HG03139 (cell line): ENCODE results near the gene PSMD11.
"Not testable (repeated sequence)": the region's sequence is repeated elsewhere in the genome, so short reads cannot be mapped to it uniquely, and the experiment has no call there.

Source experiments
- ATAC-seq: cut with Tn5 transposase; IDR thresholded peaks from one replicate; pipeline ENCODE4 v1.9.1; 2021; ENCODE audit not compliant: unreplicated experiment

The PSMD11 gene

DNA sequence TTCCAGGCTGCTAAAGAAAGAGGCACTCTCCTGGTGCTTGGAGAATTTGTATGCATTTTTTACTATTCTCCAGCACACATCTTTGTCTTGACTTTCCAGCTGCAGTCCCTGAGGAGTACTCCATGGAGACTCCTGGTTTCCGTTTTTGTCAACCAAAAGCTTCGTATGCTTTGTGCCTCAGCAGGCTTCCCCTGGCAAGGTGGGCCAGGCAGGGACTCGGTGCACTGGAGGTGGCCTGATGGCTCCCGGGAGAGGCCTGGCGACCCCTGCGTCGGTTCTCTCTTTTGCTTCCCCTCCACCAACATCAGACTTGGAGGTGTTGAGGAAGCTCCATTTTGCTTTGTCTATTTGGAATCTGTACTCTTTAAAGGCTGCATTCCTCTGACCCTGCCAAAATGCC is 66.2 kb downstream of the PSMD11 start:
- ATAC-seq: no peak

GRCh38 chr17:32512328-32512727 is 68.0 kb downstream of the PSMD11 start:
- no peak for ATAC-seq

DNA sequence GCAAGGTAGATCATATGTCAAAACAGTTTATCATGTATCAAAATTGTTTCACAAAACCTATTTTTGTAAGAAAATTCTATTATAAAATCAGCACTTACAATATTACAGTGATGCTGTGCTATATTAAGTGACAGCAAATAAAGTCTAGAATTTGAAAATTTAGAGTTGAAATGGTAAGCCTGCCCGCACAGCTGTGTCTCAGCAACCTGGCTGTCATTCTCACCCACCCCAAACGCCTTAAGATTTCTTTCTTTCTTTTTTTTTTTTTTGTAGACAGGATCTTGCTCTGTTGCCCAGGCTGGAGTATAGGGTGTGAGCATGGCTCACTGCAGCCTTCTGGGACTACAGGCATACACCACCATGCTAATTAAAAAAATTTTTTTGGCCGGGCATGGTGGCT is 69.3 kb downstream of the PSMD11 start:
- ATAC-seq: no peak

- ATAC-seq: no peak
Observed at GRCh38 chr17:32514606-32515005, 70.3 kb downstream of the PSMD11 start.

DNA sequence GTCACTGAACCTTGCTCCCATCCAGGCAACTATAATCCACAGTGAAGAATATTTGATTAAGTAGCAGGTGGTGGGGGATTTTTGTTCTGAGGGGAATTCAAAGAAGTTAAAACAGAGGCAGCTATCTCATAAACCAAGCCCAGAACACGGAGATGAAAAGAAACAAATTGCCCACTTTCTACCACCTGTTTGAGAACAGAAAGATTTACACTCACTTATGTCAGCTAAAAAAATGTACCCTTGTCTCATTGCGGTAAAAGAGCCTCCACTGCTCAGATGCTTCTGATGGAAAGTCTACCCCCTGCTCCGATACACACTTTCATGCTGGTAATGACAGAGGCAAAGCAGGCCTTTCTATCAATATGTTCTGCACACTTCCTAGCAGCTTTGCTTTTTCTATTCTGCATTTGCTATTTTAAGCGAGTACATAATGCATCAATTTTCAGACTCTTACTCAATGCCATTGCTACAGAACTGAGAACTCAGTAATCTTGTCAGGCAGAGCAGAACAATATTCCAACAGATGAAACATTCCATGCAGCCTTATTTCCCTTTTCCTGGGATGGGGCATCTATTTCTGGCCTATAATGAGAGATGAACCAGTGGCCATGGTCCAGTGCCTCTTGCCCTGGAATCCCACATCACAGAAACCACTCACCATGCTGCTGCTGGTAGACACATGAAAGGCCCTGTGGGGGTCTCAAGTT is 71.5 kb downstream of the PSMD11 start:
- no peak for ATAC-seq

DNA sequence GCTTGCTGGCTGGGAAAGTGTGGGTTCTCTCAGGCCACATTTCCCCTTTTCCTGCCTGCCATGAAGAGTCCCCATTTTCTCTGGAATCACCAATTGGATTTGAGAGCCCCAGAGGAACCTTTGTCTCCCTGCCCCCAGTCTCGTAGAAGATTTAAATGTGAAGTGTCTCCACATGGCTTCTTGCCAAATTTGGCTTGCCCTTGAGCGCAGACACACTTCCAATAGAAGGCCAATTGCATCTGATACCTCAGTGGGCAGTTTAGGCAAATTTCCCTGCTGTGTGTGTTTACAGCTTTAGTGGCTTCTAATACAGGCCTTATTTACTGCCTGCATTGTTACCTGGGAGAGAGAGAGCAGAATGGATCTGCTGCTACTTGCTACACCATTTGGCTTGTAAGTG is 72.1 kb downstream of the PSMD11 start:
- ATAC-seq: no peak

- no peak for ATAC-seq
Observed at GRCh38 chr17:32516940-32517701, 72.8 kb downstream of the PSMD11 start.

- ATAC-seq: no peak
Observed at GRCh38 chr17:32517982-32518381, 73.7 kb downstream of the PSMD11 start.

DNA sequence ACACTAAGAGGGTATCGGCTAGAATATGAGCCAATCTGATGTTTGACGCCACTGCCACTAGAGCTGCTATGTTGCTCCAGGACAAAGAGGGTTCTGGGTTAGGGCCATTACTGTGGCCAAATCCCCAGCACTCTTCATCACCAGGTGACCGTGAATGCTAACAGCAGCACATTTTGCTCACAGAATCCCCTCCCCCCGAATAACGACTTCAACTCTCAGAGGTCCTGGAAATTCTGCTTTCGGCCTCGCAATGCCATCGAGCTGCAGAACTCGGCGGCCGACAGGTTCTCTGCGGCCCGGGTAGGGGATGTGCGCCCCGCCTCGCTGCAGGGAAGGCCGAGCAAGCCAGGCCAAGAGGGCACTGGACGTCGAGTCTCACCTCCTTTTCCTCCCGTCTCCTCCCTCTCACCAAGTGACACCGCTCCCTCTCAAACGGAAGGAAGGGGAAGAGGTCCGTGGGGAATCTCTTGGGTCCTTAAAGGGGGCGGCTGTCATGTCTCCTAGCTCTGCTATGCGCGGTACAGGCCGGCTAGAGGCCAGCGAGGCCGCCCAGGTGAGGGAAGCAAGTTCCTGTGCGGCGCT is 74.4 kb downstream of the PSMD11 start:
- no peak for ATAC-seq

GRCh38 chr17:32519228-32520103 is 75.2 kb downstream of the PSMD11 start:
- ATAC-seq: no peak

GRCh38 chr17:32520104-32520701 is 75.9 kb downstream of the PSMD11 start:
- ATAC-seq: no peak

- no peak for ATAC-seq
Observed at GRCh38 chr17:32520737-32521404, 76.6 kb downstream of the PSMD11 start.

DNA sequence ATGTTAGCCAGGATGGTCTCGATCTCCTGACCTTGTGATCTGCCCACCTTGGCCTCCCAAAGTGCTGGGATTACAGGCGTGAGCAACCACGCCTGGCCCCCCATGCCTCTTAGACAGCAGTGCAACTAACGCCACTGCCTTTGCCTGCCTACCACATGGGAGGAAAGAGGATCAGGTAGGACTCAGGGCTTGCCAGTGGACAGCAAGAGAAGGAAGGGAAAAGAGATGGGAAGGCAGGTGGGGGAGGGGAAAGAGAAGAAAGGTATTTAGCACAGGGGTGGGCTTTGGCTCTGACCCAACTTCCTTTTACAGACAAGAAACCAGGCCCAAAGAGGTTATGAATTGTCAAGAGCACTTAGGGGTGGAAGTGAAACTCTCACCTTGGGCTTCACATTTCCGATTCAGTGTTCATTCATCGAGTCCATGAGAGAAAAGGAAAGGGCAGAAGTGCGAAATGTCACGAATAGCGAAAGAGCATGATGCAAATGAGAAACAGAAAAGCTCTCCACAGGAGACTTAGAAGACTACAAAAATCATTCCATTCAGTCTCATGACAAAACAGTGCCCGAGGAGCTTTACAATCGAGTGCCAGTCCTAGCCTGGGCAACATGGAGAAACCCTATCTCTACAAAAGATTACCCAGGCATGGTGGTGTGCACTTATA is 78.8 kb downstream of the PSMD11 start:
- ATAC-seq: peak; percentile 41

GRCh38 chr17:32523827-32524552 is 79.7 kb downstream of the PSMD11 start:
- ATAC-seq: no peak

DNA sequence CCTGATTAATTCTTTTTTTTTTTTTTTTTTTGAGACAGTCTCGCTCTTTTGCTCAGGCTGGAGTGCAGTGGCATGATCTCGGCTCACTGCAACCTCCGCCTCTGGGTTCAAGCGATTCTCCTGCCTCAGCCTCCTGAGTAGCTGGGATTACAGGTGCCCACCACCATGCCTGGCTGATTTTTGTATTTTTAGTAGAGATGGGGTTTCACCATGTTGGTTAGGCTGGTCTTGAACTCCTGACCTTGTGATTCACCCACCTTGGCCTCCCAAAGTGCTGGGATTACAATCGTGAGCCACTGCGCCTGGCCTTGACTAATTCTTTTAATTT is 80.2 kb downstream of the PSMD11 start:
- ATAC-seq: not testable (repeated sequence)

- ATAC-seq: no peak
Observed at GRCh38 chr17:32525122-32525521, 80.8 kb downstream of the PSMD11 start.

GRCh38 chr17:32527146-32527545 is 82.8 kb downstream of the PSMD11 start:
- ATAC-seq: no peak

DNA sequence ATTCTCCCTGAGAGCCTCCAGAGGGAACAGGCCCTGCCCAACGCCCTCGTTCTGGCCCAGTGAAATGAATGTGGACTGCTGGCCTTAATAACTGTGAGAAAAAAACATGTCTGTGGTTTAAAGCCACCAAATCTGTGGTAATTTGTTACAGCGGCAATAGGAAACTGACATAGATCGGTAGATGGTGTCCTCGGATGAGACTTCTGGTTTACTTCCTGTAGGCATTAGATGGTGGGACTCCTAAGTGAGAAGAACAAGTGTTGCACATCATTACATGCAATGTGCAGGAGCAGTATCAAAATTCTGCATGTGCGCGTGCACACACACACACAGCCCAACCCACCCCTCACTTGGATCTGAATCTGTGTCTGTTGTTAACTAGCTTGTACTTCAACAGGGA is 84.5 kb downstream of the PSMD11 start:
- no peak for ATAC-seq

DNA sequence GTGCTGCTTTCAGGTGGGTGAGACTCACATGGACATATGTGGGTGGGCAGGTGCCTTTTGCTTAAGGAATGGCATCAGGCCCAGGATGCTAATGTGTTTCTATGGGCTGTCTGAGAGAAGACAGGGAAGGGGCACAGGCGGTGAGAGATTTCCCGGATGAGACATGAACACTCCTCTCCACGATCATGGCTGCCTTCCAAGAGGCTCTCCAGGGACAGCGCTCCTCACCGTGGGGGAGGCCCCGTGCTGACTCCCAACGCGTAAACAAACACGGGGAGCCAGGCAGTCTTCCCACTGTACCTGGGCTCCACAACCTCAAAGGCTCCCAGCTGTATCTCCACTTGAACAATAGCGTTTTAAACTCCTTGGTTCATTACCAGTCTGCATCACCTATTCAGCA is 85.3 kb downstream of the PSMD11 start:
- ATAC-seq: no peak
